ENCODE results near the gene PTDSS2.
"Not testable (repeated sequence)": the region's sequence is repeated elsewhere in the genome, so short reads cannot be mapped to it uniquely, and the experiment has no call there.

PTDSS2 gene

DNA sequence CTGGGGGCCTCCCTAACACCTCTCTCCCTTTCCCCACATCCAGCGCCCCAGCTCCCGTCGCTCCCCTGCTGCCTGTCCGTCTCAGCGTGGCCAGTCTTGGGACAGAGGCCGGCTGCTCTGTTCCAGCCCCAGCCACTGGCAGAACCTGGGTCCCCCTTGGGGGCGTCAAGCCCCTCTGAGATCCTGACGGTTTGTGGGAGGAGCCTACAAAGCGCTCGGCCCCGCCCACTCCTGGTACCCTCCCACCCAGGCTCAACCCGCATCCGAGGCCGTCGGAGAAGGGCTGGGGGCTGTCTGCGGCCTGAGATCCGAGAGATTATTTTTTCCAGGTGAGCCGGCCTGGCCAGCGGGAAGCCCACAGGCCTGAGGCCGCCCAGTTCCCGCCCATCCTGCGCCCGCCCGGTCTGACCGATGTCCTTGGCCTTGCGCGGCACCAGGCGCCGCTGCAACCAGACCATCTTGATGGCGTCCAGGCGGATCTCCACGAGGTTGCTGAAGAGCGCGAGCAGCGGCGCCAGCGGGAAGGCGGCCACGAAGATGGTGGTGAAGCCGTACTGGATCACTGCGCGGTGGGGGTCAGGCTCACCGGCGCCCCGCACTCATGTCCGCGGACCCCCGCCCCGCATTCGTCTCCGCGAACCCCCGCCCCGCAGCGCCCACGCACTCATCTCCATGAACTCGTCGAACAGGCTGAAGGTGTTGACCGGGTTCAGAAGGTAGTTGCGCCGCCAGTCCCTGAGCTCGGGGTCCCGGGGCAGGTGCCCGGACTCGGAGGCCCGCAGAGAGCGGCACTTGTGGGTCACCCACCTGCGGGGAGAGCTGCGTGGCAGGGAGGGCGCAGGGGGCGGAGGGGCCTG, 29.8 kb upstream of the PTDSS2 start:
- TF ChIP-seq, protein P1, sequence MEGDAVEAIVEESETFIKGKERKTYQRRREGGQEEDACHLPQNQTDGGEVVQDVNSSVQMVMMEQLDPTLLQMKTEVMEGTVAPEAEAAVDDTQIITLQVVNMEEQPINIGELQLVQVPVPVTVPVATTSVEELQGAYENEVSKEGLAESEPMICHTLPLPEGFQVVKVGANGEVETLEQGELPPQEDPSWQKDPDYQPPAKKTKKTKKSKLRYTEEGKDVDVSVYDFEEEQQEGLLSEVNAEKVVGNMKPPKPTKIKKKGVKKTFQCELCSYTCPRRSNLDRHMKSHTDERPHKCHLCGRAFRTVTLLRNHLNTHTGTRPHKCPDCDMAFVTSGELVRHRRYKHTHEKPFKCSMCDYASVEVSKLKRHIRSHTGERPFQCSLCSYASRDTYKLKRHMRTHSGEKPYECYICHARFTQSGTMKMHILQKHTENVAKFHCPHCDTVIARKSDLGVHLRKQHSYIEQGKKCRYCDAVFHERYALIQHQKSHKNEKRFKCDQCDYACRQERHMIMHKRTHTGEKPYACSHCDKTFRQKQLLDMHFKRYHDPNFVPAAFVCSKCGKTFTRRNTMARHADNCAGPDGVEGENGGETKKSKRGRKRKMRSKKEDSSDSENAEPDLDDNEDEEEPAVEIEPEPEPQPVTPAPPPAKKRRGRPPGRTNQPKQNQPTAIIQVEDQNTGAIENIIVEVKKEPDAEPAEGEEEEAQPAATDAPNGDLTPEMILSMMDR (IDR thresholded peaks at IDR 0.05; ENCODE audit: control insufficient read depth, extremely low read depth, insufficient read depth), result no peak
- no peak overlapping the region for H3K4me3 ChIP-seq (ENCODE audit: low read depth, low read length)
- no peak for DNase-seq (ENCODE audit: low read depth)

DNA sequence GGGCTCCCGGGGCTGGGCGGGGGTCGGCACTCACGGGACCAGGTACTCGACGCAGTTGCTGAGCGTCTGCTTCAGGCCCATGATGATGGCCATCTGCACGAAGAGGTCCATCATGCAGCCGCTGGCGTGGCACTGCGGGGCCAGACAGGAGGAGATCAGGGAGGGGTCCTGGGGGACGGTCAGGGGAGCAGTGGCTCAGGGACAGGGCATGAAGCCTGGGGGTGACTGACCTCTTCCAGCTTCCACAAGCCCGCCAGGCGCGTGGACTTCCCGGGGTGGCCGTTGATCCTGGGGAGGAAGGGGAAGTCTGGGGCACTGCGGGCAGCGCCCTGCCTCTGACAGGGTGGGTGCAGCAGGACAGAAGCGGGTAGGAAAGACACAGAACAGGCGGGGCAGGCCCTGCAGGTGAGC, 29.2 kb upstream of the PTDSS2 start:
- no peak overlapping the region for H3K4me3 ChIP-seq (ENCODE audit: low read depth, low read length)
- TF ChIP-seq, protein P1 (IDR thresholded peaks at IDR 0.05; ENCODE audit: control insufficient read depth, extremely low read depth, insufficient read depth), result no peak
- DNase-seq (ENCODE audit: low read depth), result no peak

DNA sequence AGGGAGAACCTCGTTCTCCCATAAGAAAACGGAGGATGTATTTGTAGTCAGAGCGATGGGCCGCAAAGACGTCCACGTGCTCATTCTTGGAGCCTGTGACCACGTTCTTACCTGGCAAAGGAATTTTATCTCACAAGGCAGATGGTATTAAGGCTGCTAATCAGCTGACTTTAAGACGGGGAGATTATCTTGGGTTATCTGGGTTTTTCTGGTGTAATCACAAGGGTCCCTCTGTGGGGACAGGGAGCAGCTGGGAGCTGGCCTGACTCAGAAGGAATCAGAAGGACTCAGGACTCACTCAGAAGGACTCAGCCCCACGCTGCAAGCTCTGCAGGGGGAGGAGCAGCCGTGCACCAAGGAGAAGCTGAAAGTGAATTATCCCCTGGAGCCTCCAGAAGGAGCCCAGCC, 27.8 kb upstream of the PTDSS2 start:
- no peak for DNase-seq (ENCODE audit: low read depth)
- TF ChIP-seq, protein P1 (IDR thresholded peaks at IDR 0.05; ENCODE audit: control insufficient read depth, extremely low read depth, insufficient read depth), result no peak
- H3K4me3 ChIP-seq (ENCODE audit: low read depth, low read length), result no peak overlapping the region

DNA sequence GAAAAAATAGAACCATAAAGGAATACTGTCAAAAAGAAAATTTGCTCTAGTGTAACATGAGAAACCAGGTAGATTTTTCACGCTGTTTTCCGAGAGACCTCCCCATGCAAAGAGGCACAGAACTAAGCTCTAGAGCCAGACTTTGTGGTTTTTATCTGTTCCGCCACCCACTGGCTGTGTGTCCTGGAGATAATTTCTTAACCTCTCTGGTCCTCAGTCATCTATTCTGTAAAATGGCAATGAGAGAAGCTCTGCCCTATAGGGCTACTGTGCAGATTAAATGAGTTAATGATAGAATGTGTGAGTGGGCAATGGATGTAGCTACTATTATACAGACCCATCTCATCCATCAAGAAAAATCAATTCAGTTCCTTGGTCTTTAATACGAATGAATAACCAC, 25.8 kb upstream of the PTDSS2 start:
- no peak for DNase-seq (ENCODE audit: low read depth)
- TF ChIP-seq, protein P1 (IDR thresholded peaks at IDR 0.05; ENCODE audit: control insufficient read depth, extremely low read depth, insufficient read depth), result no peak
- no peak overlapping the region for H3K4me3 ChIP-seq (ENCODE audit: low read depth, low read length)

DNA sequence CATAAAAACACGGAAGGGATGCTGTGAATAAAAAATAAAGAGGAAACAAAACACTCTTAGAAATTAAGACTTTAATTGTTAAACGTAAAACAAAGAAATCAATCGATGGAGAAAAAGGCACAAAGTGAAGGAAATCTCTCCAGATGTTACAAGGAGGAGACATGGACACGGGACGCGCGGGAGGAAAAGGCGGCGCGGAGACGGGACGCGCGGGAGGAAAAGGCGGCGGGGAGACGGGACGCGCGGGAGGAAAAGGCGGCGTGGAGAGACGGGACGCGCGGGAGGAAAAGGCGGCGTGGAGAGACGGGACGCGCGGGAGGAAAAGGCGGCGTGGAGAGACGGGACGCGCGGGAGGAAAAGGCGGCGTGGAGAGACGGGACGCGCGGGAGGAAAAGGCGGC, 25.3 kb upstream of the PTDSS2 start:
- not testable (repeated sequence) for H3K4me3 ChIP-seq (ENCODE audit: low read depth, low read length); DNase-seq (ENCODE audit: low read depth)

DNA sequence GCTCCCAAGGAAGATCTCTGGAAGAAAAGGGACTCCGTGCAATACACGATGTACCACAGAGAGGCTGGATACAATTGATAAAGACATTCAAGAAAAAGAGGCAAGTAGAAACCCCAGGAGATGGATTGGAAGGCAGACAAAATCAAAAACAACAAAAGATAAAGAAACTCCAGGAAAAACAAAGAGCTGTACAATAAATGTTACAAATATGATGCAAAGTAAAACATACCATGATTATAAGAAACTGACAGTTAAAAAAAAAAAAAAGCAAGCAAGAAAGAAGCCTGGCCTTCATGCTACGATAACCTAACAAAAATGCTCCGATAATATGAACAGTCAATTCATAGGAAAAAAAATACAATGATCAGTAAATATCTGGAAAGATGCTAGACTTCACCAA, 24.8 kb upstream of the PTDSS2 start:
- DNase-seq (ENCODE audit: low read depth), result no peak
- no peak overlapping the region for H3K4me3 ChIP-seq (ENCODE audit: low read depth, low read length)
- TF ChIP-seq, protein P1 (IDR thresholded peaks at IDR 0.05; ENCODE audit: control insufficient read depth, extremely low read depth, insufficient read depth), result no peak

DNA sequence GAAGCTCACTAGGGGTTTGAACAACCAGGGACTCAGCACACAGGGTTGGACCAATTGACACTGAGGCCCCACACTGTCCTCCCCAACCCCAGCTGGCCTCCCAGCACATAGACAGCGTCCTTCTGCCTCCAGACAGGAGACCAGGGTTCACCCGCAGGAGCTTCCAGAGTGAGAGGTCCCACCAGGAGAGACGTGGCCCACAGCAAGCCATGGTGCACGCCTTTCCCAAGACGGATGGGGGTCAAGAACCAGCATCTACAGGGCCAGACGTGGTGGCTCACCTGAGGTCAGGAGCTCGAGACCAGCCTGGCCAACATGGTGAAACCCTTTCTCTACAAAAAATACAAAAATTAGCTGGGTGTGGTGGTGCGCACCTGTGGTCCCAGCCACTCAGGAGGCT, 23.2 kb upstream of the PTDSS2 start:
- TF ChIP-seq, protein P1 (IDR thresholded peaks at IDR 0.05; ENCODE audit: control insufficient read depth, extremely low read depth, insufficient read depth), result no peak
- H3K4me3 ChIP-seq (ENCODE audit: low read depth, low read length), result no peak overlapping the region
- no peak for DNase-seq (ENCODE audit: low read depth)
